ENCODE data around the gene LHX5.

The LHX5 gene

GRCh38 chr12:113477171-113477841 lies 5.6 kb upstream of the LHX5 start:
- DNase-seq: no peak

- no peak for DNase-seq
These were observed 4.7 kb upstream of the LHX5 start for GRCh38 chr12:113476176-113476986.

- no peak for DNase-seq
These were observed 3.9 kb upstream of the LHX5 start for GRCh38 chr12:113475451-113476175.

GRCh38 chr12:113474635-113475436 lies 3.2 kb upstream of the LHX5 start:
- no peak for DNase-seq

GRCh38 chr12:113473942-113474341 lies 2.3 kb upstream of the LHX5 start:
- no peak for DNase-seq

GRCh38 chr12:113473400-113473799 lies 1.7 kb upstream of the LHX5 start:
- DNase-seq: no peak

- DNase-seq: no peak
These were observed 785 bp upstream of the LHX5 start for GRCh38 chr12:113472191-113473121.

- no peak for DNase-seq
These were observed 626 bp downstream of the LHX5 start for GRCh38 chr12:113470871-113471618.

- no peak for DNase-seq
These were observed 1.5 kb downstream of the LHX5 start for GRCh38 chr12:113469949-113470743.

- DNase-seq: no peak
These were observed 2.3 kb downstream of the LHX5 start for GRCh38 chr12:113469224-113469948.

- no peak for DNase-seq
These were observed 3.1 kb downstream of the LHX5 start for GRCh38 chr12:113468365-113469223.

GRCh38 chr12:113467502-113468364 lies 3.9 kb downstream of the LHX5 start:
- DNase-seq: no peak

GRCh38 chr12:113467142-113467501 lies 4.5 kb downstream of the LHX5 start:
- DNase-seq: no peak

GRCh38 chr12:113466454-113467141 lies 5.1 kb downstream of the LHX5 start:
- DNase-seq: no peak

- DNase-seq: no peak
These were observed 5.7 kb downstream of the LHX5 start for GRCh38 chr12:113465808-113466453.
